B cell (primary cell): ENCODE results near the gene ATP9A.

Source experiments
- EZH2 ChIP-seq: IDR thresholded peaks from 2 replicates; pipeline ENCODE4 v1.6.1; 2012; ENCODE audit warnings: borderline replicate concordance, low read depth, mild to moderate bottlenecking, moderate library complexity, low read length; ENCODE audit not compliant: insufficient read depth, poor library complexity, severe bottlenecking
- TF ChIP-seq, protein P1 (sequence below): fragments of 200-600 bp; IDR thresholded peaks from one replicate; pipeline ENCODE4 v1.8.0; 2022; ENCODE audit warnings: antibody characterized with exemption, mild to moderate bottlenecking

DNA sequence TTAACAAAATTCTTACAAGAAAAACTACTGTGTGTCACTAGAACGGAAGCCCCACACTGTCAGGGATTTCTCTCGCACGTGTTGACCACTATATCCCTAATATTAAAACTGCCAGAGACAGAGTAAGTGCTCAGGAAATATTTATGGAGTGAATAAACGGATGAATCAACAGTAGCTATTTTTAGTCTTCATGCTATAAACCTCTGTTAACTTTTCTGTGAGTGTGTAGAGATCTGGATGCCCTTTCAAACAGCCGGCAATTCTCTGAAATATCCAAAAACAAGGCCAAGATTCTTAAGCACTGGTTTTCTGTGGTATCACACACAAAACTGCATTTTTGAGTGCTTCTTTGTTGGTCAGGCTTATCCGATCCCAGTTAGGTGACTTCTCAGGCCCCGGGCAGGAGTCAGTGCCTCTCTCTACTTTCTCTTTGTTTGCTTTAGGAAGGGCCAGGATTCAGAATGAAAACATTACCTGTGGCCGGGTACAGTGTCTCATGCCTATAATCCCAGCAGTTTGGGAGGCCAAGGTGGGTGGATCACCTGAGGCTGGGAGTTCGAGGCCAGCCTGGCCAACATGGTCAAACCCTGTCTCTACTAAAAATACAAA, 15.7 kb downstream of the ATP9A start:
- TF ChIP-seq EZH2, result no peak
- TF ChIP-seq, protein P1, sequence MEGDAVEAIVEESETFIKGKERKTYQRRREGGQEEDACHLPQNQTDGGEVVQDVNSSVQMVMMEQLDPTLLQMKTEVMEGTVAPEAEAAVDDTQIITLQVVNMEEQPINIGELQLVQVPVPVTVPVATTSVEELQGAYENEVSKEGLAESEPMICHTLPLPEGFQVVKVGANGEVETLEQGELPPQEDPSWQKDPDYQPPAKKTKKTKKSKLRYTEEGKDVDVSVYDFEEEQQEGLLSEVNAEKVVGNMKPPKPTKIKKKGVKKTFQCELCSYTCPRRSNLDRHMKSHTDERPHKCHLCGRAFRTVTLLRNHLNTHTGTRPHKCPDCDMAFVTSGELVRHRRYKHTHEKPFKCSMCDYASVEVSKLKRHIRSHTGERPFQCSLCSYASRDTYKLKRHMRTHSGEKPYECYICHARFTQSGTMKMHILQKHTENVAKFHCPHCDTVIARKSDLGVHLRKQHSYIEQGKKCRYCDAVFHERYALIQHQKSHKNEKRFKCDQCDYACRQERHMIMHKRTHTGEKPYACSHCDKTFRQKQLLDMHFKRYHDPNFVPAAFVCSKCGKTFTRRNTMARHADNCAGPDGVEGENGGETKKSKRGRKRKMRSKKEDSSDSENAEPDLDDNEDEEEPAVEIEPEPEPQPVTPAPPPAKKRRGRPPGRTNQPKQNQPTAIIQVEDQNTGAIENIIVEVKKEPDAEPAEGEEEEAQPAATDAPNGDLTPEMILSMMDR, result no peak
